Keratinocyte (primary cell): Measurements from ENCODE around the gene CHML. TPM values are rescaled to one million over a fixed set of nuclear protein-coding genes. Genes with fewer than 3 reads are reported as not detected.

ENCODE experiments used
- DNase-seq: peaks from one replicate; pipeline ENCODE4 v3.0.0-alpha.2; 2011; ENCODE audit warnings: low read depth, missing footprints, low spot score
- FAIRE-seq: peaks from 2 replicates; lab custom pipeline; 2011; peaks lifted over from hg19 to GRCh38; lab: Jason Lieb, UNC
- H2AFZ ChIP-seq: 2 replicates; pipeline ENCODE4 v1.6.0; 2012; ENCODE audit warnings: low read length, control low read depth, inconsistent platforms; ENCODE audit not compliant: control insufficient read depth
- H3K27ac ChIP-seq: 2 replicates; pipeline ENCODE4 v1.5.1; 2011; ENCODE audit warnings: low read length; ENCODE audit not compliant: control insufficient read depth, insufficient read depth
- H3K27me3 ChIP-seq: 3 replicates; pipeline ENCODE4 v1.6.0; 2011; ENCODE audit warnings: low read length; ENCODE audit not compliant: control insufficient read depth, insufficient read depth; ENCODE audit errors: extremely low read depth
- H3K36me3 ChIP-seq, 2 experiments: 2 replicates in 1 of 2; 3 replicates in 1 of 2; pipeline ENCODE4 v1.5.1; 2011; ENCODE audit warnings: low read length in 2 of 2, mild to moderate bottlenecking in 1 of 2; ENCODE audit not compliant: control insufficient read depth in 2 of 2, insufficient read depth in 2 of 2; ENCODE audit errors: extremely low read depth in 1 of 2
- H3K4me1 ChIP-seq: 3 replicates; pipeline ENCODE4 v1.5.1; 2011; ENCODE audit warnings: low read length; ENCODE audit not compliant: control insufficient read depth, insufficient read depth; ENCODE audit errors: extremely low read depth
- H3K4me2 ChIP-seq: 3 replicates; pipeline ENCODE4 v1.6.0; 2011; ENCODE audit warnings: low read depth, low read length; ENCODE audit not compliant: control insufficient read depth, insufficient read depth; ENCODE audit errors: extremely low read depth
- H3K4me3 ChIP-seq, 3 experiments: fragments of 200-600 bp in 1 of 3; sonication (generic) in 1 of 3; 2 replicates in 2 of 3; 3 replicates in 1 of 3; pipeline ENCODE4 v1.5.1; 2011 to 2016; ENCODE audit warnings: low read length in 3 of 3, mild to moderate bottlenecking in 3 of 3, control low read depth in 2 of 3, inconsistent platforms in 1 of 3, low read depth in 1 of 3, mixed read lengths in 1 of 3, mixed run types in 1 of 3, moderate library complexity in 1 of 3; ENCODE audit not compliant: control insufficient read depth in 2 of 3, insufficient read depth in 2 of 3; ENCODE audit errors: extremely low read depth in 1 of 3
- H3K79me2 ChIP-seq: 2 replicates; pipeline ENCODE4 v1.6.0; 2012; ENCODE audit warnings: low read length; ENCODE audit not compliant: control insufficient read depth, insufficient read depth
- H3K9ac ChIP-seq: 3 replicates; pipeline ENCODE4 v1.6.0; 2011; ENCODE audit warnings: low read length; ENCODE audit not compliant: control insufficient read depth, insufficient read depth; ENCODE audit errors: extremely low read depth
- H3K9me1 ChIP-seq: 3 replicates; pipeline ENCODE4 v1.6.0; 2011; ENCODE audit warnings: low read length; ENCODE audit not compliant: control insufficient read depth, insufficient read depth; ENCODE audit errors: extremely low read depth
- H3K9me3 ChIP-seq: 2 replicates; pipeline ENCODE4 v1.5.1; 2012; ENCODE audit warnings: low read depth, low read length; ENCODE audit not compliant: control insufficient read depth
- H4K20me1 ChIP-seq: 3 replicates; pipeline ENCODE4 v1.6.0; 2011; ENCODE audit warnings: low read length; ENCODE audit not compliant: control insufficient read depth, insufficient read depth; ENCODE audit errors: extremely low read depth
- EZH2 ChIP-seq: IDR thresholded peaks from one replicate; pipeline ENCODE4 v1.6.1; 2012; ENCODE audit warnings: inconsistent platforms, mild to moderate bottlenecking, low read length, moderate library complexity
- dilution Hi-C: fragments of 300-500 bp; cut with MboI; formaldehyde crosslinking; loops from one replicate; pipeline ENCODE4 v1.7.0; 2020; ENCODE audit warnings: low sequenced_read_pairs; ENCODE audit not compliant: extremely low pct_ligation_motif_present
- polyA plus RNA-seq, 5 experiments: library from polyadenylated mRNA; depleted of rRNA in 3 of 5; stranded (reverse) in 3 of 5; stranded (forward) in 1 of 5; unstranded in 1 of 5; fragments of >200 nt; gene quantifications; 1 replicate in 1 of 5; 2 replicates in 3 of 5; 3 replicates in 1 of 5; pipeline versions ENCODE4 v1.2.1 to v1.2.3, GENCODE V29; 2011 to 2012; ENCODE audit warnings: missing spikeins in 2 of 5, low read depth in 1 of 5, low replicate concordance in 1 of 5
- TF ChIP-seq, protein P1 (sequence below), 3 experiments: IDR thresholded peaks in 1 of 3; conservative IDR thresholded peaks in 1 of 3; optimal IDR thresholded peaks in 1 of 3; 2 replicates in 2 of 3; 3 replicates in 1 of 3; pipeline versions ENCODE3 to v1.5.1; 2011; ENCODE audit warnings: low read length in 3 of 3, mild to moderate bottlenecking in 3 of 3, moderate library complexity in 2 of 3, control low read depth in 1 of 3, inconsistent platforms in 1 of 3; ENCODE audit not compliant: insufficient read depth in 2 of 3; ENCODE audit errors: extremely low read depth in 1 of 3

Gene CHML
- polyA plus RNA-seq, 1 donor (not counting 4 experiments of a cell fraction or from before 2014, with no cell fraction given) = 8.3 TPM

GRCh38 chr1:241630476-241630875 lies 9.7 kb downstream of the CHML start:
- Histone ChIP-seq H3K9me1 (no peaks in the 10 kb centered on the region), H3K9ac (no peak overlapping the region), H3K9me3 (no peaks in the 10 kb centered on the region), H3K36me3 (peaks cover 1 to 12% of the 10 kb centered on the region in 2 experiments), H3K27ac (no peak overlapping the region), H3K27me3 (no peaks in the 10 kb centered on the region), H3K79me2 (peaks cover 28% of the 10 kb centered on the region), H4K20me1 (no peaks in the 10 kb centered on the region), H3K4me3 (no peak overlapping the region), H2AFZ (no peak overlapping the region), H3K4me2 (no peak overlapping the region), H3K4me1 (peaks cover 4% of the 10 kb centered on the region)
- dilution Hi-C loops = no loop called here
- DNase-seq = no peak
- FAIRE-seq = no peak
- TF ChIP-seq EZH2 = no peak
- TF ChIP-seq, protein P1, sequence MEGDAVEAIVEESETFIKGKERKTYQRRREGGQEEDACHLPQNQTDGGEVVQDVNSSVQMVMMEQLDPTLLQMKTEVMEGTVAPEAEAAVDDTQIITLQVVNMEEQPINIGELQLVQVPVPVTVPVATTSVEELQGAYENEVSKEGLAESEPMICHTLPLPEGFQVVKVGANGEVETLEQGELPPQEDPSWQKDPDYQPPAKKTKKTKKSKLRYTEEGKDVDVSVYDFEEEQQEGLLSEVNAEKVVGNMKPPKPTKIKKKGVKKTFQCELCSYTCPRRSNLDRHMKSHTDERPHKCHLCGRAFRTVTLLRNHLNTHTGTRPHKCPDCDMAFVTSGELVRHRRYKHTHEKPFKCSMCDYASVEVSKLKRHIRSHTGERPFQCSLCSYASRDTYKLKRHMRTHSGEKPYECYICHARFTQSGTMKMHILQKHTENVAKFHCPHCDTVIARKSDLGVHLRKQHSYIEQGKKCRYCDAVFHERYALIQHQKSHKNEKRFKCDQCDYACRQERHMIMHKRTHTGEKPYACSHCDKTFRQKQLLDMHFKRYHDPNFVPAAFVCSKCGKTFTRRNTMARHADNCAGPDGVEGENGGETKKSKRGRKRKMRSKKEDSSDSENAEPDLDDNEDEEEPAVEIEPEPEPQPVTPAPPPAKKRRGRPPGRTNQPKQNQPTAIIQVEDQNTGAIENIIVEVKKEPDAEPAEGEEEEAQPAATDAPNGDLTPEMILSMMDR (optimal IDR thresholded peaks at IDR 0.05 in 1 of 3, IDR thresholded peaks at IDR 0.05 in 1 of 3, conservative IDR thresholded peaks at IDR 0.05 in 1 of 3; ENCODE audit: extremely low read depth in 1 of 3, insufficient read depth in 2 of 3, low read length in 3 of 3) = no peak

GRCh38 chr1:241630005-241630404 lies 10.2 kb downstream of the CHML start:
- Histone ChIP-seq H3K9me1 (no peaks in the 10 kb centered on the region), H3K4me1 (peaks cover 4% of the 10 kb centered on the region), H3K9ac (no peak overlapping the region), H3K4me3 (no peak overlapping the region), H3K27ac (no peak overlapping the region), H3K27me3 (no peaks in the 10 kb centered on the region), H3K9me3 (no peaks in the 10 kb centered on the region), H2AFZ (no peak overlapping the region), H3K79me2 (peaks cover 23% of the 10 kb centered on the region), H4K20me1 (no peaks in the 10 kb centered on the region), H3K4me2 (no peak overlapping the region), H3K36me3 (peaks cover 1 to 8% of the 10 kb centered on the region in 2 experiments)
- DNase-seq = no peak
- TF ChIP-seq EZH2 = no peak
- TF ChIP-seq, protein P1 (optimal IDR thresholded peaks at IDR 0.05 in 1 of 3, IDR thresholded peaks at IDR 0.05 in 1 of 3, conservative IDR thresholded peaks at IDR 0.05 in 1 of 3; ENCODE audit: extremely low read depth in 1 of 3, insufficient read depth in 2 of 3, low read length in 3 of 3) = no peak
- FAIRE-seq = no peak
- dilution Hi-C loops = no loop called here
